Activated T-cell treated with anti-CD3 and anti-CD28 coated beads, Interleukin-2, amount 50 U/mL, for 72 hours (primary cell): Measurements from ENCODE around the gene CAMTA1. TPM values are rescaled to one million over a fixed set of nuclear protein-coding genes. Genes with fewer than 3 reads are reported as not detected.
A peak's percentile ranks its signal among the peaks of the same experiment; 100 is the strongest.

Source experiments
- ATAC-seq, 2 donors: fragments of 150-1000 bp; cut with Tn5 transposase; replicated peaks in 1 of 2; 2 replicates each; pipeline ENCODE4 v1.10.0; 2021; ENCODE audit warnings: moderate library complexity in 2 of 2, mild to moderate bottlenecking in 1 of 2
- DNase-seq, 2 donors: peaks; one replicate each; pipeline ENCODE4 v3.0.0; 2021 to 2022; ENCODE audit warnings: mixed read lengths in 1 of 2
- H3K27ac Mint-ChIP-seq: one replicate; pipeline ENCODE4 v1.8.0; 2022; ENCODE audit warnings: mild to moderate bottlenecking, moderate library complexity, mixed read lengths
- H3K27me3 Mint-ChIP-seq: one replicate; pipeline ENCODE4 v1.8.0; 2022; ENCODE audit warnings: low read depth, mixed read lengths
- H3K36me3 Mint-ChIP-seq, 2 donors: one replicate each; pipeline ENCODE4 v1.8.0; 2022; ENCODE audit warnings: mixed read lengths in 2 of 2, mild to moderate bottlenecking in 1 of 2; ENCODE audit not compliant: insufficient read depth in 2 of 2
- H3K4me1 Mint-ChIP-seq: one replicate; pipeline ENCODE4 v1.8.0; 2022; ENCODE audit warnings: low read depth, mixed read lengths
- H3K4me3 Mint-ChIP-seq, 2 donors: one replicate each; pipeline ENCODE4 v1.8.0; 2022; ENCODE audit warnings: mild to moderate bottlenecking in 2 of 2, mixed read lengths in 2 of 2, moderate library complexity in 2 of 2
- H3K9me3 Mint-ChIP-seq, 2 donors: one replicate each; pipeline ENCODE4 v1.8.0; 2022; ENCODE audit warnings: mixed read lengths in 2 of 2
- total RNA-seq, 2 donors: library from RNA; stranded (reverse); gene quantifications; one replicate each; pipeline ENCODE4 v1.2.3, GENCODE V29; 2022

The CAMTA1 gene
- total RNA-seq, 2 donors from 2014 or later = 47.8 to 63.3 TPM

GRCh38 chr1:7516929-7517328, 731.7 kb downstream of the CAMTA1 start:
- H3K27ac Mint-ChIP-seq = no peak overlapping the region
- no peak for DNase-seq

GRCh38 chr1:7517611-7518330, 732.5 kb downstream of the CAMTA1 start:
- no peak overlapping the region for H3K27ac Mint-ChIP-seq
- H3K27me3 Mint-ChIP-seq = peaks cover 2% of the 10 kb centered on the region
- H3K4me1 Mint-ChIP-seq = no peaks in the 10 kb centered on the region
- no peaks in the 10 kb centered on the region for H3K9me3 Mint-ChIP-seq
- DNase-seq = no peak
- H3K4me3 Mint-ChIP-seq = no peak overlapping the region
- H3K36me3 Mint-ChIP-seq = no peaks in the 10 kb centered on the region
- ATAC-seq = no peak

More at GRCh38 chr1:7516929-7517328, 731.7 kb downstream of the CAMTA1 start:
- Mint-ChIP-seq H3K9me3 (no peaks in the 10 kb centered on the region), H3K27me3 (peaks cover 11% of the 10 kb centered on the region), H3K36me3 (no peaks in the 10 kb centered on the region), H3K4me1 (no peaks in the 10 kb centered on the region), H3K4me3 (no peak overlapping the region)
- no peak for ATAC-seq

- H3K4me3 Mint-ChIP-seq = no peak overlapping the region
- ATAC-seq = no peak
- no peaks in the 10 kb centered on the region for H3K36me3 Mint-ChIP-seq
- no peaks in the 10 kb centered on the region for H3K9me3 Mint-ChIP-seq
- no peaks in the 10 kb centered on the region for H3K27me3 Mint-ChIP-seq
- H3K27ac Mint-ChIP-seq = no peak overlapping the region
- H3K4me1 Mint-ChIP-seq = no peaks in the 10 kb centered on the region
- DNase-seq = no peak
Observed at GRCh38 chr1:7518411-7518810, 733.2 kb downstream of the CAMTA1 start.

GRCh38 chr1:7519181-7519860, 734.1 kb downstream of the CAMTA1 start:
- Mint-ChIP-seq H3K27me3 (no peaks in the 10 kb centered on the region), H3K9me3 (no peaks in the 10 kb centered on the region), H3K4me1 (no peaks in the 10 kb centered on the region), H3K4me3 (no peak overlapping the region), H3K27ac (no peak overlapping the region), H3K36me3 (peaks cover 0 to under 1% of the 10 kb centered on the region in 2 donors)
- no peak for DNase-seq
- ATAC-seq = no peak

GRCh38 chr1:7519861-7520395, 734.7 kb downstream of the CAMTA1 start:
- no peak for ATAC-seq
- H3K4me1 Mint-ChIP-seq = no peaks in the 10 kb centered on the region

GRCh38 chr1:7520496-7520895, 735.2 kb downstream of the CAMTA1 start:
- Mint-ChIP-seq H3K4me1 (no peaks in the 10 kb centered on the region), H3K27ac (no peak overlapping the region), H3K27me3 (peaks cover 8% of the 10 kb centered on the region), H3K36me3 (peaks cover 0 to 1% of the 10 kb centered on the region in 2 donors), H3K9me3 (no peaks in the 10 kb centered on the region), H3K4me3 (no peak overlapping the region)
- DNase-seq = no peak
- ATAC-seq = no peak

More at GRCh38 chr1:7519861-7520395, 734.7 kb downstream of the CAMTA1 start:
- Mint-ChIP-seq H3K27me3 (peaks cover 5% of the 10 kb centered on the region), H3K27ac (no peak overlapping the region), H3K36me3 (peaks cover 0 to 1% of the 10 kb centered on the region in 2 donors), H3K9me3 (no peaks in the 10 kb centered on the region), H3K4me3 (no peak overlapping the region)
- no peak for DNase-seq

- Mint-ChIP-seq H3K27ac (no peak overlapping the region), H3K4me1 (no peaks in the 10 kb centered on the region), H3K9me3 (no peaks in the 10 kb centered on the region), H3K27me3 (peaks cover 8% of the 10 kb centered on the region), H3K4me3 (no peak overlapping the region), H3K36me3 (peaks cover 0 to 1% of the 10 kb centered on the region in 2 donors)
- ATAC-seq = no peak
- no peak for DNase-seq
Observed at GRCh38 chr1:7524341-7525337, 739.4 kb downstream of the CAMTA1 start.

GRCh38 chr1:7525338-7526063, 740.2 kb downstream of the CAMTA1 start:
- no peaks in the 10 kb centered on the region for H3K9me3 Mint-ChIP-seq
- H3K4me1 Mint-ChIP-seq = no peaks in the 10 kb centered on the region
- H3K27me3 Mint-ChIP-seq = peaks cover 8% of the 10 kb centered on the region
- ATAC-seq = no peak
- no peak for DNase-seq
- H3K4me3 Mint-ChIP-seq = no peak overlapping the region
- H3K27ac Mint-ChIP-seq = no peak overlapping the region
- peaks cover 0 to 1% of the 10 kb centered on the region in 2 donors for H3K36me3 Mint-ChIP-seq

GRCh38 chr1:7526196-7526866, 741.1 kb downstream of the CAMTA1 start:
- no peak overlapping the region for H3K27ac Mint-ChIP-seq
- H3K4me1 Mint-ChIP-seq = no peaks in the 10 kb centered on the region
- H3K9me3 Mint-ChIP-seq = no peaks in the 10 kb centered on the region
- peaks cover 0 to 1% of the 10 kb centered on the region in 2 donors for H3K36me3 Mint-ChIP-seq
- peaks cover 8% of the 10 kb centered on the region for H3K27me3 Mint-ChIP-seq
- DNase-seq = no peak
- ATAC-seq = no peak
- H3K4me3 Mint-ChIP-seq = no peak overlapping the region

- peaks cover 0 to 1% of the 10 kb centered on the region in 2 donors for H3K36me3 Mint-ChIP-seq
- H3K4me1 Mint-ChIP-seq = no peaks in the 10 kb centered on the region
- H3K27me3 Mint-ChIP-seq = peaks cover 8% of the 10 kb centered on the region
- H3K27ac Mint-ChIP-seq = no peak overlapping the region
- H3K4me3 Mint-ChIP-seq = no peak overlapping the region
- peak in 1 of 2 donors; percentile 6 for DNase-seq
- peak; percentile 72 to 89 for ATAC-seq
- H3K9me3 Mint-ChIP-seq = no peaks in the 10 kb centered on the region
Observed at GRCh38 chr1:7526867-7527732, 741.8 kb downstream of the CAMTA1 start.

- DNase-seq (no peak), ATAC-seq (no peak)
- peaks cover 8% of the 10 kb centered on the region for H3K27me3 Mint-ChIP-seq
- H3K36me3 Mint-ChIP-seq = peaks cover 0 to 1% of the 10 kb centered on the region in 2 donors
- H3K27ac Mint-ChIP-seq = no peak overlapping the region
- H3K4me1 Mint-ChIP-seq = no peaks in the 10 kb centered on the region
- no peak overlapping the region for H3K4me3 Mint-ChIP-seq
- no peaks in the 10 kb centered on the region for H3K9me3 Mint-ChIP-seq
Observed at GRCh38 chr1:7527733-7528045, 742.4 kb downstream of the CAMTA1 start.
